ENCODE measurements around the gene APOF. TPM values are rescaled to one million over a fixed set of nuclear protein-coding genes. Genes with fewer than 3 reads are reported as not detected.

Gene APOF
- total and polyA plus RNA-seq, 2 of the 8 experiments (the other 6 are each of a cell fraction or from before 2014, with no cell fraction given), result not detected

DNA sequence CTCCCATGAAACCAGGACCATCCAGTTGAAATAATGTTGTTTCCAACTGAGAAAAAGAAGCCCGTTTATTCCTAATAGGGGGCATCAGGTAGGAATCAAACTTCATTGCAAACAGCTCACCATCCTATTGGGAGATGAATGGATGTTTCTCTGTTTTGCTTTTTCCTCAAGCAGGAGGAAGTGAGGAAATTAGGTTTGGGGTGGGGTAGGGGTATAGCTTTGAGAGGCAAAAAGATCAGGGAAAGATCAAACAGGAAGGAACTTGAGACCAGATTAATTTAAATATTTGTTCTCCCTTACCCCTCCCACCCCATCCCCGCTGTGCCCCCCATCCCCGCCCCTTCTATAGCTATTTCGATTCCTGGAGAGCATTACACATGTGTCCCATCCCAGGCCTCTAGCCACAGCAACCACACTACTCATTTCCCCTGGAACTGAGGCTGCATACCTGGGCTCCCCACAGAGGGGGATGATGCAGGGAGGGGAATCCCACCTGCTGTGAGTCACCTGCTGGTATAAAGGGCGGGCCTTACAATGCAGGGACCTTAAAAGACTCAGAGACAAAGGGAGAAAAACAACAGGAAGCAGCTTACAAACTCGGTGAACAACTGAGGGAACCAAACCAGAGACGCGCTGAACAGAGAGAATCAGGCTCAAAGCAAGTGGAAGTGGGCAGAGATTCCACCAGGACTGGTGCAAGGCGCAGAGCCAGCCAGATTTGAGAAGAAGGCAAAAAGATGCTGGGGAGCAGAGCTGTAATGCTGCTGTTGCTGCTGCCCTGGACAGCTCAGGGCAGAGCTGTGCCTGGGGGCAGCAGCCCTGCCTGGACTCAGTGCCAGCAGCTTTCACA lies 24.1 kb downstream of the APOF start, which contains the start of gene IL23A:
Gene IL23A (plus strand): TSS at position 577 of the 850 bp plus-strand sequence. CDS start 161 bp downstream, at position 738.
- H3K4me2 ChIP-seq (ENCODE audit: insufficient read depth in 1 of 2, low read depth in 2 of 2, low read length in 2 of 2), result peak within 1 kb of the TSS; percentile 52 to 59
- TF ChIP-seq NANOG (IDR thresholded peaks at IDR 0.05; ENCODE audit: insufficient read depth, low read depth, low read length, poor library complexity, severe bottlenecking) (no peak), SP1 (IDR thresholded peaks at IDR 0.05; ENCODE audit: low read depth, low read length) (peak; percentile 61; the same call in 1 of the 2 replicates), TBP (IDR thresholded peaks at IDR 0.05; ENCODE audit: low read depth, low read length) (peak; percentile 19; the same call in 1 of the 2 replicates), SIRT6 (IDR thresholded peaks at IDR 0.05; ENCODE audit: low read length) (no peak), TEAD4 (IDR thresholded peaks at IDR 0.05; ENCODE audit: low read depth, low read length) (peak; percentile 53; the same call in 1 of the 2 replicates), POLR2A (IDR thresholded peaks at IDR 0.05; ENCODE audit: control extremely low read depth in 1 of 2, low read depth in 2 of 2, low read length in 2 of 2) (0 out of 3 replicates have a peak, but pooled peaks of 1 of the 2 experiments have one; percentile 31)
- TF ChIP-seq, protein P1, sequence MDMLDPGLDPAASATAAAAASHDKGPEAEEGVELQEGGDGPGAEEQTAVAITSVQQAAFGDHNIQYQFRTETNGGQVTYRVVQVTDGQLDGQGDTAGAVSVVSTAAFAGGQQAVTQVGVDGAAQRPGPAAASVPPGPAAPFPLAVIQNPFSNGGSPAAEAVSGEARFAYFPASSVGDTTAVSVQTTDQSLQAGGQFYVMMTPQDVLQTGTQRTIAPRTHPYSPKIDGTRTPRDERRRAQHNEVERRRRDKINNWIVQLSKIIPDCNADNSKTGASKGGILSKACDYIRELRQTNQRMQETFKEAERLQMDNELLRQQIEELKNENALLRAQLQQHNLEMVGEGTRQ (IDR thresholded peaks at IDR 0.05; ENCODE audit: low read length), result no peak
- TF ChIP-seq, protein P2, sequence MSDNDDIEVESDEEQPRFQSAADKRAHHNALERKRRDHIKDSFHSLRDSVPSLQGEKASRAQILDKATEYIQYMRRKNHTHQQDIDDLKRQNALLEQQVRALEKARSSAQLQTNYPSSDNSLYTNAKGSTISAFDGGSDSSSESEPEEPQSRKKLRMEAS (IDR thresholded peaks at IDR 0.05), result 0 out of 2 replicates have a peak, but pooled peaks have one; percentile 24

More for the DNA sequence above, 24.1 kb downstream of the APOF start, which contains the start of gene IL23A:
- POLR2A ChIA-PET (ENCODE audit: partially characterized antibody), result interaction anchor here (0.5 to 7.2 kb wide), 19 partner anchors 9 to 184 kb away, joined by 3 to 55 read pairs (median 3); partner anchors contain the start of genes CNPY2, CS, MYL6 and RBMS2
- Histone ChIP-seq H4K5ac (ENCODE audit: insufficient read length, low read depth, low read length) (no peak within 1 kb of the TSS), H3K4me3 (ENCODE audit: extremely low read depth in 1 of 4, insufficient read depth in 2 of 4, low read depth in 3 of 4, low read length in 4 of 4) (peak within 1 kb of the TSS in 2 of 4 experiments; percentile 28 to 29; a peak in 4 of 8 replicates), H3K79me1 (ENCODE audit: low read depth, low read length) (no peaks in the 10 kb centered on the region), H2BK5ac (ENCODE audit: low read depth, low read length) (peak within 1 kb of the TSS; percentile 79; the same call in 1 of the 2 replicates), H3K23me2 (ENCODE audit: low read depth, low read length) (no peaks in the 10 kb centered on the region; the same call in 1 of the 2 replicates), H3K18ac (ENCODE audit: extremely low read depth, low read length) (peak within 1 kb of the TSS; percentile 72; the same call in 1 of the 2 replicates), H4K91ac (replicated peaks; ENCODE audit: insufficient read length, low read length) (peak within 1 kb of the TSS; percentile 88), H3K79me2 (ENCODE audit: control insufficient read depth in 1 of 2, insufficient read depth in 2 of 2, low read length in 2 of 2) (no peaks in the 10 kb centered on the region), H3K27me3 (replicated peaks in 1 of 4; ENCODE audit: control insufficient read depth in 3 of 4, extremely low read depth in 1 of 4, insufficient read depth in 3 of 4, low read length in 3 of 4) (no peaks in the 10 kb centered on the region), H2AFZ (ENCODE audit: low read length) (no peak within 1 kb of the TSS), H3K23ac (ENCODE audit: insufficient read length) (no peak within 1 kb of the TSS), H4K20me1 (replicated peaks in 1 of 2; ENCODE audit: control insufficient read depth in 1 of 2, insufficient read depth in 2 of 2, low read length in 2 of 2) (no peaks in the 10 kb centered on the region), H2BK12ac (ENCODE audit: low read depth, low read length) (peak within 1 kb of the TSS; percentile 96), H3K36me3 (ENCODE audit: control insufficient read depth in 2 of 4, insufficient read depth in 4 of 4, low read length in 3 of 4) (peaks cover 0 to 10% (median 7%) of the 10 kb centered on the region in 4 experiments; a peak in 5 of 8 replicates), H3K4me1 (replicated peaks in 1 of 4; ENCODE audit: control insufficient read depth in 3 of 4, insufficient read depth in 4 of 4, low read length in 3 of 4) (peaks cover 9 to 18% (median 13%) of the 10 kb centered on the region in 4 experiments), H2BK20ac (ENCODE audit: low read length) (peak within 1 kb of the TSS; percentile 77), H3K9me3 (ENCODE audit: insufficient read depth in 2 of 2, low read depth in 1 of 2, low read length in 1 of 2) (no peaks in the 10 kb centered on the region), H3K9ac (replicated peaks in 1 of 4; ENCODE audit: extremely low read depth in 1 of 4, low read depth in 3 of 4, low read length in 3 of 4) (peak within 1 kb of the TSS in 3 of 4 experiments; percentile 22 to 43 (median 42); a peak in 4 of 7 replicates), H3K27ac (ENCODE audit: low read depth, low read length) (peak within 1 kb of the TSS; percentile 12; the same call in 1 of the 2 replicates), H3K56ac (replicated peaks; ENCODE audit: insufficient read length, low read depth, low read length) (no peak within 1 kb of the TSS), H2BK15ac (ENCODE audit: low read length) (peak within 1 kb of the TSS; percentile 34; the same call in 1 of the 2 replicates), H3K14ac (ENCODE audit: insufficient read length) (peak within 1 kb of the TSS; percentile 8), H3K4ac (replicated peaks; ENCODE audit: insufficient read length, low read depth, low read length) (no peak within 1 kb of the TSS), H2AK5ac (ENCODE audit: low read depth, low read length) (no peak within 1 kb of the TSS; the same call in 1 of the 2 replicates), H4K8ac (ENCODE audit: extremely low read depth, insufficient read depth, low read length) (0 out of 2 replicates have a peak within 1 kb of the TSS, but pooled peaks have one; percentile 37), H2BK120ac (replicated peaks; ENCODE audit: low read depth, low read length) (peak within 1 kb of the TSS; percentile 10)
- FAIRE-seq (no peak), DNase-seq (ENCODE audit: low read depth in 1 of 2, low spot score in 2 of 2) (peak; percentile 63 to 74)
- 29% methylated on average over 9 of the region's 9 CpGs; no CpG with 5 or more reads in 1 of the 2 experiments for WGBS, 2 experiments (ENCODE audit: extremely low coverage in 1 of 2, insufficient coverage in 1 of 2, insufficient read length in 1 of 2, insufficient replicate concordance in 2 of 2, low coverage in 1 of 2, low lambda C conversion rate in 2 of 2, missing lambda C conversion rate in 1 of 2)
- CTCF ChIA-PET (ENCODE audit: partially characterized antibody), result interaction anchor here (0.6 to 2.9 kb wide), 9 partner anchors 8 to 580 kb away, joined by 3 to 13 read pairs (median 4); partner anchors contain the start of genes ANKRD52 and SPRYD4
